GM13977 (cell line): ENCODE data around the gene A3GALT2.

Experiments
- DNase-seq: peaks from one replicate; pipeline ENCODE4 v3.0.0; 2012; ENCODE audit warnings: low spot score
- CTCF ChIP-seq: IDR thresholded peaks from 2 replicates; pipeline ENCODE4 v1.5.1; 2012; ENCODE audit warnings: mild to moderate bottlenecking, control low read depth; ENCODE audit not compliant: insufficient read depth; ENCODE audit errors: extremely low read depth, missing control alignments
- in situ Hi-C: fragments of 300-500 bp; cut with MboI; formaldehyde crosslinking; loops from one replicate; pipeline ENCODE4 v1.12.0; 2022; ENCODE audit warnings: low sequenced_read_pairs, low pct_unique_long_range_greater_than_20kb, mixed read lengths, inconsistent platforms; ENCODE audit not compliant: unreplicated experiment

A3GALT2 gene

GRCh38 chr1:33342041-33342723 lies 21.3 kb upstream of the A3GALT2 start:
- no peak for TF ChIP-seq CTCF
- in situ Hi-C loops = no loop called here
- DNase-seq = no peak

GRCh38 chr1:33341190-33341589 lies 20.3 kb upstream of the A3GALT2 start:
- DNase-seq = no peak
- in situ Hi-C loops = no loop called here
- no peak for TF ChIP-seq CTCF

GRCh38 chr1:33339413-33339812 lies 18.5 kb upstream of the A3GALT2 start:
- in situ Hi-C loops = no loop called here
- no peak for DNase-seq
- TF ChIP-seq CTCF = no peak

GRCh38 chr1:33338440-33339211 lies 17.7 kb upstream of the A3GALT2 start:
- DNase-seq = no peak

GRCh38 chr1:33338048-33338439 lies 17.1 kb upstream of the A3GALT2 start:
- in situ Hi-C loops = no loop called here
- DNase-seq = no peak

More at GRCh38 chr1:33338440-33339211, 17.7 kb upstream of the A3GALT2 start:
- in situ Hi-C loops = no loop called here
- TF ChIP-seq CTCF = no peak

GRCh38 chr1:33337441-33337840 lies 16.5 kb upstream of the A3GALT2 start:
- no peak for TF ChIP-seq CTCF
- DNase-seq = no peak
- in situ Hi-C loops = no loop called here

More at GRCh38 chr1:33338048-33338439, 17.1 kb upstream of the A3GALT2 start:
- TF ChIP-seq CTCF = no peak
